A549 treated with CpdA at 1 μM for 4 hours (cell line): ENCODE results near the gene AGAP1. TPM values are rescaled to one million over a fixed set of nuclear protein-coding genes. Genes with fewer than 3 reads are reported as not detected.

Experiments
- total RNA-seq: library from RNA; stranded (reverse); fragments of 200-300 nt; extraction: Qiagen RNA extraction; gene quantifications from 5 replicates; pipeline ENCODE4 v1.2.3, GENCODE V29; 2022; ENCODE audit warnings: low read depth

AGAP1 gene
- total RNA-seq: 18.8 to 28.3 TPM (median 25.7 TPM) in 5 replicates

GRCh38 chr2:235493775-235494715, at the start of gene AGAP1:
AGAP1 (plus strand) TSS chr2:235494043.

GRCh38 chr2:236168110-236169080, 674.6 kb downstream of the AGAP1 start, which contains the start of gene GBX2:
GBX2 (minus strand) TSS chr2:236168386; CDS start chr2:236167971, 415 bp downstream.

